AG04449 (cell line): ENCODE measurements around the gene KCNK3.
A peak's percentile ranks its signal among the peaks of the same experiment; 100 is the strongest.

Experiments used
- CTCF ChIA-PET: fragments of 350-600 bp; formaldehyde crosslinking; extraction: SDS; loops from one replicate; lab custom pipeline; 2021; ENCODE audit warnings: antibody characterized with exemption; lab: Yijun Ruan, JAX
- POLR2A ChIA-PET: fragments of 400-600, 350-600 bp; formaldehyde crosslinking; extraction: SDS; loops from one replicate; lab custom pipeline; 2020; ENCODE audit warnings: antibody characterized with exemption, inconsistent platforms; lab: Yijun Ruan, JAX
- DNase-seq: peaks from one replicate; pipeline ENCODE4 v3.0.0-alpha.2; 2010; ENCODE audit warnings: low read depth, low spot score
- H3K4me3 ChIP-seq: 2 replicates; pipeline ENCODE4 v1.5.1; 2011; ENCODE audit warnings: low read depth, mild to moderate bottlenecking, control low read depth, low read length
- CTCF ChIP-seq: IDR thresholded peaks from one replicate; pipeline ENCODE4 v1.5.1; 2011; ENCODE audit warnings: mild to moderate bottlenecking, moderate library complexity, low read length, control low read depth, inconsistent platforms; ENCODE audit not compliant: insufficient read depth; ENCODE audit errors: missing control alignments

The KCNK3 gene

GRCh38 chr2:26763019-26763418 lies 70.5 kb downstream of the KCNK3 start:
- H3K4me3 ChIP-seq, result no peak overlapping the region
- POLR2A ChIA-PET, result no interaction called here
- TF ChIP-seq CTCF, result no peak
- no peak for DNase-seq
- CTCF ChIA-PET, result no interaction called here

GRCh38 chr2:26764078-26764887 lies 71.8 kb downstream of the KCNK3 start, which contains the start of gene SLC35F6:
SLC35F6 (plus strand) TSS chr2:26764284; CDS start chr2:26764350, 66 bp downstream.
- TF ChIP-seq CTCF, result no peak
- no peak for DNase-seq
- H3K4me3 ChIP-seq, result peak within 1 kb of the TSS; percentile 97
- CTCF ChIA-PET, result interaction anchor here (1.2 to 2.1 kb wide), 2 partner anchors 13 to 186 kb away, joined by 4 to 7 read pairs; no protein-coding TSS in a partner anchor
- POLR2A ChIA-PET, result no interaction called here

DNA sequence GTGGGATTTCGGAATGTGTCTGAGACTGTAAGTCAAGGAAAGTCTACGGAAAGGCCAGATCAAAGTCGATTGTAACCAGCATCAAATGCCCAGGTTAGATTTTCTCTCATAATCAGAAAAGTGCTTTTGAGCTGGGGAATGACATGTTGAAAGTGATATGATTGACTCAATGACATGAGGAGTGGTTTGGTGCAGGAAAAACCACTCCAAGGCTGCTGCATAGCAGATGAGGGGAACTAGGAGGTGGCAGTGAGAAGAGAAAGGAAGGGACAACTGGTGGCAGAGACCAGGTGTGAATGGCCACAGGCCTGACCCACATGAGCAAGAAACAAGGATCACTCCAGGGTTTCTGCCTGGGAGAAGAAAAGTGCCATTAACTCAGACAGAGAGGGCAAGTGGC lies 72.4 kb downstream of the KCNK3 start:
- DNase-seq, result no peak
- POLR2A ChIA-PET, result interaction anchor here (1.0 kb wide), 1 partner anchor 12 kb away, joined by 3 read pairs; no protein-coding TSS in a partner anchor
- no peak for TF ChIP-seq CTCF
- CTCF ChIA-PET, result interaction anchor here (1.2 to 2.1 kb wide), 2 partner anchors 12 to 187 kb away, joined by 4 to 7 read pairs; no protein-coding TSS in a partner anchor
- peak overlapping the region; percentile 97 for H3K4me3 ChIP-seq

GRCh38 chr2:26765475-26766200 lies 73.1 kb downstream of the KCNK3 start:
- DNase-seq, result no peak
- ChIA-PET CTCF (interaction anchor here (1.3 to 2.1 kb wide), 2 partner anchors 9 to 188 kb away, joined by 3 to 7 read pairs; no protein-coding TSS in a partner anchor), POLR2A (interaction anchor here (0.7 to 1.0 kb wide), 2 partner anchors 10 to 12 kb away, joined by 3 read pairs; no protein-coding TSS in a partner anchor)
- H3K4me3 ChIP-seq, result peak overlapping the region; percentile 97
- no peak for TF ChIP-seq CTCF

DNA sequence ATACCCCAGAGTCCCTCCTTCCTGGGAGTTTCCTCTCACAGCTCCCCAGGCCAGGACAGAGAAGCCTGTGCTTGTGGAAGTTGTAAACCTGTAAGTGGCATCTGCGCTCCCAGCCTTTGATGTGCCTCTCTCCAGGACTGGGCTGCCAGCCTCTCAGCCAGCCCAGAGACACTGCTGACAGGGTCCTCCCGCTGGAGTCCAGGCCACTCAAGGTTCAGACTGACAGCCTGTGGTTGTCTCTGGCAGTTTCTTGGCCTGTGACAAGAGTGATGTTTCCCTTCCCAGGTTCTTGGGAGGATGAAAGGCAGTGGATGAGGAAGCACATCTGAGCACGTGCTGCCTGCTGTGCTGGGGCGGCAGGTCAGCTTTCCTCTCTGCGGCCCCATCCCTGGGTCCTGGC lies 74.6 kb downstream of the KCNK3 start:
- TF ChIP-seq CTCF, result no peak
- CTCF ChIA-PET, result interaction anchor here (0.9 to 1.7 kb wide), 3 partner anchors 10 to 80 kb away, joined by 3 to 4 read pairs (median 3); no protein-coding TSS in a partner anchor
- no peak for DNase-seq
- POLR2A ChIA-PET, result no interaction called here
- H3K4me3 ChIP-seq, result no peak overlapping the region
